ENCODE data around the gene MYH6. TPM values are rescaled to one million over a fixed set of nuclear protein-coding genes. Genes with fewer than 3 reads are reported as not detected.

The MYH6 gene
- polyA plus RNA-seq, 1 experiment: not detected

- ChIA-PET POLR2A (no interaction called here), CTCF (no interaction called here)
- no peak overlapping the region for H3K4me3 ChIP-seq (ENCODE audit: low read depth, low read length)
- no peak for TF ChIP-seq CTCF (IDR thresholded peaks at IDR 0.05; ENCODE audit: low read depth, low read length)
- no peaks in the 10 kb centered on the region for H3K9me3 ChIP-seq (ENCODE audit: control insufficient read depth, insufficient read depth, low read length)
- DNase-seq (ENCODE audit: low read depth, low spot score): no peak
- peaks cover 5% of the 10 kb centered on the region for H3K27me3 ChIP-seq (ENCODE audit: control insufficient read depth, insufficient read depth, low read length)
- no peak overlapping the region for H3K27ac ChIP-seq (ENCODE audit: low read depth, low read length)
These were observed 8.5 kb downstream of the MYH6 start for GRCh38 chr14:23399591-23399990.

DNA sequence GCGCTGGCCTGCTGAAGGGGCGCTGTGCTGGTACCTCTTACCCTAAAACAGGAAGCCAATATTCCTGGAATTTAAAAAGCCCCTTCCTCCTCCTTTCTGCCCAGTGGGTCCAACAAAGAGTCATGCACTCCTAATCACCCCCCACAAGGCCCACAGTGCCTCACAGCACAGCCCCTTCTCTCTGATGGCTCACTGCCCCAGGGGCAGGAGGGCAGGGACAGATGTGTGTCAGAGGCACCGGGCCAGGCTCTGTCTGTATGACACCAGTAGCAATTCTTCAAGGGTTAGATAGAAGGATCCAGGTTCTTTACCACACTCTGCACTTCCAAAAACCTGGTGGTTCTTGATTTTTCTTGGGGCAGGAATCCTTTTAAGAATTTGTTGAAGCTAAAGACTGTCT, 8.9 kb downstream of the MYH6 start:
- no peaks in the 10 kb centered on the region for H3K9me3 ChIP-seq (ENCODE audit: control insufficient read depth, insufficient read depth, low read length)
- no peak overlapping the region for H3K27ac ChIP-seq (ENCODE audit: low read depth, low read length)
- no peak for TF ChIP-seq CTCF (IDR thresholded peaks at IDR 0.05; ENCODE audit: low read depth, low read length)
- ChIA-PET POLR2A (no interaction called here), CTCF (no interaction called here)
- DNase-seq (ENCODE audit: low read depth, low spot score): no peak
- H3K27me3 ChIP-seq (ENCODE audit: control insufficient read depth, insufficient read depth, low read length): peaks cover 5% of the 10 kb centered on the region
- no peak overlapping the region for H3K4me3 ChIP-seq (ENCODE audit: low read depth, low read length)

DNA sequence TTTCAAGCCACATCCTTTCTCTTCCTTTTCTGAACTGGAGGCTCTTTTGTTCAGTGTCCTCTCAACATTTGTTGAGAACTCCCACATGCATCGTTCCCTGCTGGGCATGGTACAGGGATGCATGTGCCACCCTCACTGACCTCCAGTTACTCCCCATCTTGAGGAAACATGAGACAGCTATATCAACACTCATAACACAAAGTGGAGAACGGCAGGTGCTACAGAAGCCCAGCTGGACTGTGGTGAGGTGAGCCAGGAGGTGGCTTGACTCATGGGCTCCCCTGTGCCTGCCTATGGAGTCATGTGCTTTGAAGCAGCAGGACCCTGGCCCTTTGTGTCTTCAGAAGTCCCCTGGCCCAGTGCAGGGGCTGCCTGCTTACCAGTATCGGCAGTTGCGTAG, 9.7 kb downstream of the MYH6 start:
- Histone ChIP-seq H3K27ac (ENCODE audit: low read depth, low read length) (no peak overlapping the region), H3K27me3 (ENCODE audit: control insufficient read depth, insufficient read depth, low read length) (peaks cover 5% of the 10 kb centered on the region), H3K9me3 (ENCODE audit: control insufficient read depth, insufficient read depth, low read length) (no peaks in the 10 kb centered on the region), H3K4me3 (ENCODE audit: low read depth, low read length) (no peak overlapping the region)
- no peak for DNase-seq (ENCODE audit: low read depth, low spot score)
- ChIA-PET CTCF (no interaction called here), POLR2A (no interaction called here)
- no peak for TF ChIP-seq CTCF (IDR thresholded peaks at IDR 0.05; ENCODE audit: low read depth, low read length)

DNA sequence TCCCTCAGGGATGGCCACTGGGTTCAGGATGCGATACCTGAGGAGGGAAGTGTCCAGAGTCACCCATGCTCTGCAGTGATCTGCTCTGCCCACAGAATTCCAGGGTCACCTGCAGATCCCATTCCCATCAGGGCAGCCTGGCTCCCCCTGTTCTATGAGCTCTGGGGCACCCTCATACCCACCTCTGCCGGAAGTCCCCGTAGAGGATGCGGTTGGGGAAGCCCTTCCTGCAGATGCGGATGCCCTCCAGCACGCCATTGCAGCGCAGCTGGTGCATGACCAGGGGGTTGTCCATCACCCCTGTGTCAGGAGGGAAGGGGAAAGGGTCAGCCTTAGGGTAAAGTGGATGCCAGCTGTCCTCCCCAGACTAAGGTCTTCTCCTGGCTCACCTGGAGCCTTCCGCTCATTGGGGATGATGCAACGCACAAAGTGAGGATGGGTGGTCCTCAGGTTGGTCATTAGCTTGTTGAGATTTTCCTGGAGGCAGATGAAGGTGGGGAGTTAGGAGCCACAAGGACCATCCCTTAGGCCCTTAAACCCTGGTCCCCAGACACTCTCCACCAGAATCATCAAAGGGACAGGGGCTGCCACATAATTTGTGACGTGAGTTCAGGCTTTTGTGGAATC, 11.2 kb downstream of the MYH6 start:
- POLR2A ChIA-PET: no interaction called here

DNA sequence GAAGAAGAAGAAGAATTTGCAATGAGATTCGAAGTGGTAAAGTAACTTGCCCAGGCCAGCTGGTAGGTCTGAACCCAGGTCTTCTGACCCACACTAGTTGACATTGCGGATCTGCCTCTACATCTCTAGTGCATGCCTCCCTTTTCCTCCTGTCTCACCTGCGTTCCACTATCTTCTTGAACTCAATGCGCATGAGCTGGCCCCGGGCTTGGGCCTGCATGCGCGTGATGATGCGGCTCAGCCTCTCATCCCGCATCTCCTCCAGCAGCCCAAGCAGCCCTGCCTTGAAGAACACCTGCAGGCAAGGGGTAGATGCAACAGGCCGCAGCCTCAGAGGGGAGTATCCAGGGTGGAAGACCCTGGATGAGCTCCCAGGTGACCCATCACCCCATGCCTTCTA, 11.9 kb downstream of the MYH6 start:
- POLR2A ChIA-PET: no interaction called here
- Histone ChIP-seq H3K27me3 (ENCODE audit: control insufficient read depth, insufficient read depth, low read length) (peaks cover 13% of the 10 kb centered on the region), H3K4me3 (ENCODE audit: low read depth, low read length) (no peak overlapping the region), H3K9me3 (ENCODE audit: control insufficient read depth, insufficient read depth, low read length) (no peaks in the 10 kb centered on the region), H3K27ac (ENCODE audit: low read depth, low read length) (no peak overlapping the region)
- CTCF ChIA-PET: interaction anchor here (3.3 kb wide), 1 partner anchor 16 kb away, joined by 13 read pairs; no protein-coding TSS in a partner anchor
- no peak for TF ChIP-seq CTCF (IDR thresholded peaks at IDR 0.05; ENCODE audit: low read depth, low read length)
- DNase-seq (ENCODE audit: low read depth, low spot score): no peak

More for the DNA sequence above, 11.2 kb downstream of the MYH6 start:
- CTCF ChIA-PET: no interaction called here
- Histone ChIP-seq H3K9me3 (ENCODE audit: control insufficient read depth, insufficient read depth, low read length) (no peaks in the 10 kb centered on the region), H3K27ac (ENCODE audit: low read depth, low read length) (no peak overlapping the region), H3K4me3 (ENCODE audit: low read depth, low read length) (no peak overlapping the region), H3K27me3 (ENCODE audit: control insufficient read depth, insufficient read depth, low read length) (peaks cover 10% of the 10 kb centered on the region)
- no peak for TF ChIP-seq CTCF (IDR thresholded peaks at IDR 0.05; ENCODE audit: low read depth, low read length)
- no peak for DNase-seq (ENCODE audit: low read depth, low spot score)
